Heart left ventricle (tissue), 16 donors: ENCODE data around the gene SLC12A5. TPM values are rescaled to one million over a fixed set of nuclear protein-coding genes. Genes with fewer than 3 reads are reported as not detected.

Experiments used
- ATAC-seq, 4 donors: fragments of 200-7000 bp; cut with Tn5 transposase; one replicate each; pipeline ENCODE4 v1.9.1; 2020 to 2022; ENCODE audit warnings: moderate library complexity in 4 of 4, mild to moderate bottlenecking in 3 of 4, moderate number of reproducible peaks in 1 of 4
- DNase-seq, 5 donors: peaks; one replicate each; pipeline ENCODE4 v3.0.0-alpha.2; 2020
- H3K27ac ChIP-seq, 12 donors: fragments of 200-600 bp; sonication (generic) in 4 of 12; one replicate each; pipeline versions ENCODE4 v1.5.0 to v1.8.0; 2016 to 2022; ENCODE audit warnings: mild to moderate bottlenecking in 2 of 12
- H3K27me3 ChIP-seq, 9 donors: fragments of 200-600 bp; sonication (generic) in 2 of 9; one replicate each; pipeline versions ENCODE4 v1.5.1 to v1.8.0; 2016 to 2022; ENCODE audit warnings: mild to moderate bottlenecking in 3 of 9
- H3K36me3 ChIP-seq, 9 donors: fragments of 200-600 bp; sonication (generic) in 2 of 9; one replicate each; pipeline versions ENCODE4 v1.5.0 to v1.8.0; 2018 to 2022; ENCODE audit warnings: mild to moderate bottlenecking in 2 of 9
- H3K4me1 ChIP-seq, 12 donors: fragments of 200-600 bp; sonication (generic) in 4 of 12; one replicate each; pipeline versions ENCODE4 v1.5.0 to v1.8.0; 2016 to 2022; ENCODE audit warnings: mild to moderate bottlenecking in 3 of 12
- H3K4me3 ChIP-seq, 12 donors: fragments of 200-600 bp; sonication (generic) in 4 of 12; one replicate each; pipeline versions ENCODE4 v1.5.0 to v1.8.0; 2017 to 2022; ENCODE audit warnings: mild to moderate bottlenecking in 9 of 12, moderate library complexity in 4 of 12
- H3K9me3 ChIP-seq, 12 donors: fragments of 200-600 bp; sonication (generic) in 4 of 12; one replicate each; pipeline versions ENCODE4 v1.5.0 to v1.8.0; 2016 to 2022; ENCODE audit warnings: mild to moderate bottlenecking in 1 of 12
- POLR2A ChIP-seq, 2 donors: fragments of 450-650 bp; IDR thresholded peaks; one replicate each; pipeline ENCODE4 v1.6.1; 2017; ENCODE audit warnings: antibody characterized with exemption in 2 of 2, mild to moderate bottlenecking in 2 of 2, moderate library complexity in 2 of 2
- WGBS, 4 donors: extraction: QIAGEN DNeasy Blood & Tissue Kit in 2 of 4; methylation state at CpG; one replicate each; pipeline versions ENCODE4 v1.1.5 to v1.1.7; 2013 to 2018; 5-methylcytosine and 5-hydroxymethylcytosine counted together
- intact Hi-C, 10 donors: fragments of 100-400 bp; cut with DNase I; formaldehyde crosslinking; loops; one replicate each; pipeline versions ENCODE4 v1.11.1 to v1.14.2; 2022
- polyA plus RNA-seq, 2 donors: library from polyadenylated mRNA; stranded (reverse); fragments of 200-250 nt; gene quantifications; one replicate each; pipeline ENCODE4 v1.2.3, GENCODE V29; 2013
- total RNA-seq, 9 donors: library from RNA; depleted of rRNA in 2 of 9; stranded (reverse); fragments of >200 nt in 2 of 9; fragmentation: NEBNext Ultra II Directional in 3 of 9; extraction: Animal tissue kit (Norgen Biotek cat#: 25700) in 3 of 9; gene quantifications; one replicate each; pipeline versions ENCODE4 v1.1.0 to v1.2.4, GENCODE V29; 2016 to 2023
- TF ChIP-seq, protein P1 (sequence below), 12 donors: fragments of 200-600 bp; sonication (generic) in 4 of 12; IDR thresholded peaks; one replicate each; pipeline versions ENCODE4 v1.5.0 to v1.8.0; 2018 to 2022; ENCODE audit warnings: antibody characterized with exemption in 12 of 12, mild to moderate bottlenecking in 5 of 12
- donor health status: ischemic (EF 13 %, LVEDD 7.1; RV severe dilation, severe dysfunction).
- donor health status: healthy with polysubstance abuse.
- donor health status: DM: no; HTN: yes; CAD: no.
- donor health status: DM: no; HTN: no; CAD: no.
- donor health status: ischemic (EF 25% LVEDD 6.9; RV normal size, moderate dysfunction).
- donor health status: ischemic (EF 25% LVEDD 5.7; RV mildly dilated, moderate dysfunction).
- donor health status: healthy.
- donor health status: DM: yes; HTN: yes; CAD: no.
- donor health status: ischemic (EF 35%, LVEDD 5.7; RV mildly dilated, moderate dysfunction).
- donor health status: nonischemic (EF 11% LVEDD 7.7; RV severe dilation, severe dysfunction).
- donor health status: DM: yes; HTN: yes; CAD: no.
- donor health status: PGD.
- donor health status: ischemic (EF 29% LVEDD 5.4; RV normal size, mild dysfunction).
- donor health status: nonischemic (EF 23%, LVEDD 6.1; RV moderate dilation, normal function).

The SLC12A5 gene
- total and polyA plus RNA-seq, 11 donors: 0.73 to 1.7 (median 1.2) TPM; not detected in 8

DNA sequence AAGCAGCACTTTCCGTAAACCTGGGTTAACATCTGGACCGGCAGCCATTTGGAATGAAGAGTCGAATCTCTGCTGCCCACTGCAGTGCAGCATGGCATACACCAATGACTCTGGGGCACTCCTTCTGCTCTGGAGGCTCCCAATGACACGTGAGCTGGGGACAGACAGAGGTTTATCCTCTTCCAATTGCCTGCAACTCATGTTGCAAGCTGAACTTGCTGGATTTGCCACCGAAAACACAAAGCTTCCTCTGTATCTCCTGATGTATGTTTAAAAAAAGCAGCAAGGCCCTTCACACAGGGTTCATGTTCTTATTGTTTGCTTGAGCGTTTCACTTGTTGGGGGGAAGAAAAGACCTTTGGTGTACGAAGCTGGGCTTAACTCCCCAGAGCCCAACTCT is 49.9 kb downstream of the SLC12A5 start:
- no peak overlapping the region for H3K4me3 ChIP-seq
- no peak overlapping the region for H3K27ac ChIP-seq
- DNase-seq (no peak), ATAC-seq (no peak)
- H3K27me3 ChIP-seq: no peaks in the 10 kb centered on the region
- intact Hi-C loops: loop anchor here in 1 of 10 donors (10.0 kb wide), 1 partner anchor 54 kb away; the partner anchor contains the start of gene SLC12A5
- WGBS, 4 donors: 78 to 81% (median 80%) methylated on average over 7 of the region's 7 CpGs
- peaks cover 0 to 55% (median 47%) of the 10 kb centered on the region in 9 donors for H3K36me3 ChIP-seq
- peaks cover 0 to 42% (median 33%) of the 10 kb centered on the region in 12 donors for H3K4me1 ChIP-seq
- TF ChIP-seq POLR2A (IDR thresholded peaks at IDR 0.05): no peak
- TF ChIP-seq, protein P1, sequence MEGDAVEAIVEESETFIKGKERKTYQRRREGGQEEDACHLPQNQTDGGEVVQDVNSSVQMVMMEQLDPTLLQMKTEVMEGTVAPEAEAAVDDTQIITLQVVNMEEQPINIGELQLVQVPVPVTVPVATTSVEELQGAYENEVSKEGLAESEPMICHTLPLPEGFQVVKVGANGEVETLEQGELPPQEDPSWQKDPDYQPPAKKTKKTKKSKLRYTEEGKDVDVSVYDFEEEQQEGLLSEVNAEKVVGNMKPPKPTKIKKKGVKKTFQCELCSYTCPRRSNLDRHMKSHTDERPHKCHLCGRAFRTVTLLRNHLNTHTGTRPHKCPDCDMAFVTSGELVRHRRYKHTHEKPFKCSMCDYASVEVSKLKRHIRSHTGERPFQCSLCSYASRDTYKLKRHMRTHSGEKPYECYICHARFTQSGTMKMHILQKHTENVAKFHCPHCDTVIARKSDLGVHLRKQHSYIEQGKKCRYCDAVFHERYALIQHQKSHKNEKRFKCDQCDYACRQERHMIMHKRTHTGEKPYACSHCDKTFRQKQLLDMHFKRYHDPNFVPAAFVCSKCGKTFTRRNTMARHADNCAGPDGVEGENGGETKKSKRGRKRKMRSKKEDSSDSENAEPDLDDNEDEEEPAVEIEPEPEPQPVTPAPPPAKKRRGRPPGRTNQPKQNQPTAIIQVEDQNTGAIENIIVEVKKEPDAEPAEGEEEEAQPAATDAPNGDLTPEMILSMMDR (IDR thresholded peaks at IDR 0.05): no peak
- no peaks in the 10 kb centered on the region for H3K9me3 ChIP-seq

GRCh38 chr20:46081074-46081473 is 52.1 kb downstream of the SLC12A5 start:
- intact Hi-C loops: loop anchor here in 3 of 10 donors (10.0 kb wide), 2 partner anchors 56 to 106 kb away; partner anchors contain the start of genes SLC12A5 (in 2 of the 3) and ZNF335 (in 1 of the 3)
- 84 to 94% (median 88%) methylated on average over 1 of the region's 1 CpG for WGBS, 4 donors
- Histone ChIP-seq H3K4me1 (peaks cover 3 to 64% (median 54%) of the 10 kb centered on the region in 12 donors), H3K27me3 (no peaks in the 10 kb centered on the region), H3K36me3 (peaks cover 0 to 35% (median 27%) of the 10 kb centered on the region in 9 donors), H3K27ac (no peak overlapping the region), H3K4me3 (no peak overlapping the region), H3K9me3 (no peaks in the 10 kb centered on the region)
- no peak for ATAC-seq
- no peak for DNase-seq
- TF ChIP-seq, protein P1 (IDR thresholded peaks at IDR 0.05): no peak
- TF ChIP-seq POLR2A (IDR thresholded peaks at IDR 0.05): no peak

- ATAC-seq (peak in 1 of 4 donors; percentile 9), DNase-seq (no peak)
- no peak overlapping the region for H3K4me3 ChIP-seq
- WGBS, 4 donors: 65 to 73% (median 66%) methylated on average over 6 of the region's 6 CpGs
- H3K27me3 ChIP-seq: no peaks in the 10 kb centered on the region
- H3K4me1 ChIP-seq: peaks cover 3 to 84% (median 74%) of the 10 kb centered on the region in 12 donors
- H3K9me3 ChIP-seq: no peaks in the 10 kb centered on the region
- intact Hi-C loops: loop anchor here in 3 of 10 donors (10.0 kb wide), 2 partner anchors 58 to 108 kb away; partner anchors contain the start of genes SLC12A5 (in 2 of the 3) and ZNF335 (in 1 of the 3)
- H3K27ac ChIP-seq: peak overlapping the region in 1 of 12 donors; percentile 9
- TF ChIP-seq POLR2A (IDR thresholded peaks at IDR 0.05): no peak
- TF ChIP-seq, protein P1 (IDR thresholded peaks at IDR 0.05): no peak
- peaks cover 0 to 23% (median 15%) of the 10 kb centered on the region in 9 donors for H3K36me3 ChIP-seq
Measured at GRCh38 chr20:46083101-46083500, 54.1 kb downstream of the SLC12A5 start.

DNA sequence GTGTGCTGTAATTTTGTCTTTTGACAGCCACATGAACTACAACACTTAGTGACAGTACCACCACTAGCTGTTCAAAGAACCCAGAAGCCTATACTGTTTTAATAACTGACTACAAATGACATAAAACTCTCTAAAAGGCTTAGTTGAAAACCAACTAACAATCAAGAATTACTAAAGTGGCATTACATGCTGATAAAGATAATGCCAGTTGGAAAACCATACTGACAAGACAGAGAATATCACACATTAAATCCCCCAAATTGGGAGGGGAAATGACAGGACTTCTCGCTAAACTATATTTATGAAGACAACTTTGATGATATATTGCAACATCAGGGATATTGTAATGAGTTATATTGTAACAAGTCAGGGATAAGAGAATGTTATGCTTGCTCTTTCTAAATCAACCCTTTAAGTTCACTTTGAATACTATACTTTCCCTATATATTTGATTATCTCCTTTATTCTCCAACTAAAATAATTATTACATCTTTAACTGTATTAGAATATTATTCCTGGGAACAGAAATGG is 54.6 kb downstream of the SLC12A5 start:
- Histone ChIP-seq H3K27ac (peak overlapping the region in 1 of 12 donors; percentile 9), H3K36me3 (peaks cover 0 to 18% (median 10%) of the 10 kb centered on the region in 9 donors), H3K4me1 (peaks cover 6 to 89% (median 79%) of the 10 kb centered on the region in 12 donors), H3K27me3 (no peaks in the 10 kb centered on the region), H3K4me3 (no peak overlapping the region), H3K9me3 (no peaks in the 10 kb centered on the region)
- no peak for DNase-seq
- no peak for ATAC-seq
- no peak for TF ChIP-seq POLR2A (IDR thresholded peaks at IDR 0.05)
- TF ChIP-seq, protein P1 (IDR thresholded peaks at IDR 0.05): no peak
- intact Hi-C loops: loop anchor here in 3 of 10 donors (10.0 kb wide), 2 partner anchors 59 to 109 kb away; partner anchors contain the start of genes SLC12A5 (in 2 of the 3) and ZNF335 (in 1 of the 3)
- 97 to 100% (median 98%) methylated on average over 1 of the region's 1 CpG for WGBS, 4 donors
